GM23338 (cell line): ENCODE results near the gene ARHGAP10. TPM values are rescaled to one million over a fixed set of nuclear protein-coding genes. Genes with fewer than 3 reads are reported as not detected.

Source experiments
- ATAC-seq: fragments of 200-7000 bp; cut with Tn5 transposase; 3 replicates; pipeline ENCODE4 v1.9.1; 2020
- DNase-seq: peaks from one replicate; pipeline ENCODE4 v3.0.0-alpha.2; 2015; ENCODE audit warnings: low spot score
- H2AFZ ChIP-seq: fragments of 200-600 bp; sonication (generic); 2 replicates; pipeline ENCODE4 v1.8.0; 2016; ENCODE audit warnings: antibody characterized with exemption, mild to moderate bottlenecking, moderate library complexity
- H3F3A ChIP-seq: fragments of 200-600 bp; sonication (generic); replicated peaks from 2 replicates; pipeline ENCODE4 v1.8.0; 2017; ENCODE audit warnings: antibody characterized with exemption, mixed run types, low read depth
- H3K27ac ChIP-seq: fragments of 200-600 bp; sonication (generic); 2 replicates; pipeline ENCODE4 v1.6.1; 2016; ENCODE audit warnings: low read depth
- H3K27me3 ChIP-seq: fragments of 200-600 bp; sonication (generic); 2 replicates; pipeline ENCODE4 v1.8.0; 2016; ENCODE audit warnings: mild to moderate bottlenecking, mixed run types, moderate library complexity; ENCODE audit not compliant: insufficient read depth
- H3K36me3 ChIP-seq: fragments of 200-600 bp; sonication (generic); 2 replicates; pipeline ENCODE4 v1.8.0; 2016; ENCODE audit warnings: mild to moderate bottlenecking; ENCODE audit not compliant: insufficient read depth
- H3K4me1 ChIP-seq: fragments of 200-600 bp; sonication (generic); 2 replicates; pipeline ENCODE4 v1.8.0; 2016; ENCODE audit warnings: mild to moderate bottlenecking, moderate library complexity; ENCODE audit not compliant: insufficient read depth
- H3K4me2 ChIP-seq: fragments of 200-600 bp; sonication (generic); 2 replicates; pipeline ENCODE4 v1.7.1; 2017; ENCODE audit warnings: mixed run types
- H3K4me3 ChIP-seq: fragments of 200-600 bp; sonication (generic); 2 replicates; pipeline ENCODE4 v1.6.1; 2016; ENCODE audit warnings: mixed run types
- H3K79me2 ChIP-seq: fragments of 200-600 bp; sonication (generic); replicated peaks from 2 replicates; pipeline ENCODE4 v1.8.0; 2017; ENCODE audit warnings: mild to moderate bottlenecking; ENCODE audit not compliant: insufficient read depth
- H3K9me2 ChIP-seq: fragments of 200-600 bp; sonication (generic); 2 replicates; pipeline ENCODE4 v1.8.0; 2017; ENCODE audit not compliant: insufficient read depth
- H4K20me1 ChIP-seq: fragments of 200-600 bp; sonication (generic); replicated peaks from 2 replicates; pipeline ENCODE4 v1.8.0; 2017; ENCODE audit warnings: mild to moderate bottlenecking; ENCODE audit not compliant: insufficient read depth
- H3K27ac Mint-ChIP-seq: 2 replicates; pipeline ENCODE4 v1.8.0; 2020; ENCODE audit warnings: inconsistent platforms, mild to moderate bottlenecking, moderate library complexity, mixed read lengths
- H3K27me3 Mint-ChIP-seq: 3 replicates; pipeline ENCODE4 v1.8.0; 2022; ENCODE audit warnings: low read depth, mild to moderate bottlenecking, moderate library complexity, mixed read lengths, inconsistent platforms; ENCODE audit not compliant: insufficient read depth, poor library complexity
- H3K36me3 Mint-ChIP-seq: 3 replicates; pipeline ENCODE4 v1.8.0; 2021; ENCODE audit warnings: low read depth, mild to moderate bottlenecking, inconsistent platforms, moderate library complexity, mixed read lengths
- H3K4me1 Mint-ChIP-seq: 3 replicates; pipeline ENCODE4 v1.8.0; 2020; ENCODE audit warnings: mild to moderate bottlenecking, inconsistent platforms, mixed read lengths
- H3K4me3 Mint-ChIP-seq: 3 replicates; pipeline ENCODE4 v1.8.0; 2021; ENCODE audit warnings: moderate library complexity, mild to moderate bottlenecking, inconsistent platforms, mixed read lengths
- H3K9me3 Mint-ChIP-seq: 3 replicates; pipeline ENCODE4 v1.8.0; 2020; ENCODE audit warnings: moderate library complexity, mild to moderate bottlenecking, inconsistent platforms, mixed read lengths
- CREB1 ChIP-seq: fragments of 250-450 bp; sonication (Bioruptor Pico); IDR thresholded peaks from 2 replicates; pipeline ENCODE4 v1.5.0; 2020; ENCODE audit warnings: low read depth, mild to moderate bottlenecking, moderate library complexity
- CTCF ChIP-seq, 2 experiments: fragments of 200-600 bp in 1 of 2; sonication (generic) in 1 of 2; conservative IDR thresholded peaks; 2 replicates each; pipeline versions ENCODE4 v1.5.1 to v1.6.1; 2016 to 2017; ENCODE audit warnings: antibody characterized with exemption in 2 of 2, low read depth in 2 of 2, mild to moderate bottlenecking in 2 of 2, moderate library complexity in 1 of 2
- ETS1 ChIP-seq: IDR thresholded peaks from 2 replicates; pipeline ENCODE4 v1.6.1; 2016; ENCODE audit warnings: antibody characterized with exemption
- EZH2 ChIP-seq: fragments of 200-600 bp; sonication (generic); IDR thresholded peaks from one replicate; pipeline ENCODE4 v1.8.0; 2017; ENCODE audit warnings: antibody characterized with exemption, mild to moderate bottlenecking, low read depth; ENCODE audit not compliant: unreplicated experiment
- EZH2phosphoT487 ChIP-seq: fragments of 200-600 bp; sonication (generic); IDR thresholded peaks from one replicate; pipeline ENCODE4 v1.8.1; 2018; ENCODE audit warnings: antibody characterized with exemption; ENCODE audit not compliant: unreplicated experiment
- JUNB ChIP-seq: IDR thresholded peaks from one replicate; pipeline ENCODE4 v1.6.1; 2016; ENCODE audit warnings: antibody characterized with exemption; ENCODE audit not compliant: unreplicated experiment
- NANOG ChIP-seq: IDR thresholded peaks from 2 replicates; pipeline ENCODE4 v1.6.1; 2016; ENCODE audit warnings: antibody characterized with exemption, borderline replicate concordance
- POLR2AphosphoS5 ChIP-seq: IDR thresholded peaks from 2 replicates; pipeline ENCODE4 v1.6.1; 2016; ENCODE audit warnings: antibody characterized with exemption, low read depth
- REST ChIP-seq: IDR thresholded peaks from one replicate; pipeline ENCODE4 v1.6.1; 2018; ENCODE audit warnings: antibody characterized with exemption; ENCODE audit not compliant: unreplicated experiment
- STAT1 ChIP-seq: IDR thresholded peaks from one replicate; pipeline ENCODE4 v1.6.1; 2016; ENCODE audit warnings: antibody characterized with exemption; ENCODE audit not compliant: unreplicated experiment
- ZNF114 ChIP-seq: fragments of 250-450 bp; sonication (Bioruptor Pico); IDR thresholded peaks from 2 replicates; pipeline ENCODE4 v1.5.0; 2020; ENCODE audit warnings: mild to moderate bottlenecking, moderate library complexity
- ZNF331 ChIP-seq: fragments of 250-450 bp; sonication (Bioruptor Pico); IDR thresholded peaks from 2 replicates; pipeline ENCODE4 v1.5.0; 2020; ENCODE audit warnings: low read depth, mild to moderate bottlenecking, moderate library complexity
- ZNF462 ChIP-seq: fragments of 250-450 bp; sonication (Bioruptor Pico); IDR thresholded peaks from 2 replicates; pipeline ENCODE4 v1.5.0; 2020; ENCODE audit warnings: mild to moderate bottlenecking, moderate library complexity
- polyA plus RNA-seq: library from polyadenylated mRNA; unstranded; fragments of >200 nt; fragmentation: Nextera tagmentation; extraction: Ambion mirVana; gene quantifications from 2 replicates; pipeline ENCODE4 v1.2.1, GENCODE V29; 2016
- total RNA-seq: library from RNA; depleted of rRNA; stranded (reverse); fragments of >200 nt; shearing (Covaris generic); gene quantifications from 2 replicates; pipeline ENCODE4 v1.2.3, GENCODE V29; 2014

The ARHGAP10 gene
- total and polyA plus RNA-seq, 2 experiments from 2014 or later = 5.1 to 6.3 TPM

- H2AFZ ChIP-seq = no peak overlapping the region
- no peaks in the 10 kb centered on the region for H3K79me2 ChIP-seq
- H4K20me1 ChIP-seq = no peaks in the 10 kb centered on the region
- no peaks in the 10 kb centered on the region; the same call in 1 of the 2 replicates for H3K9me2 ChIP-seq
- H3K4me1 ChIP-seq = no peaks in the 10 kb centered on the region
- H3K27ac ChIP-seq = no peak overlapping the region
- peaks cover 3% of the 10 kb centered on the region for H3K27me3 Mint-ChIP-seq
- no peaks in the 10 kb centered on the region for H3K4me1 Mint-ChIP-seq
- H3K36me3 ChIP-seq = no peaks in the 10 kb centered on the region
- no peak overlapping the region for H3K4me3 Mint-ChIP-seq
- H3K27ac Mint-ChIP-seq = no peak overlapping the region
- no peak for TF ChIP-seq JUNB
- TF ChIP-seq ETS1 = no peak
- TF ChIP-seq ZNF331 (CRISPR knock-in tag) = no peak
- TF ChIP-seq NANOG = no peak
- no peak for TF ChIP-seq ZNF114 (CRISPR knock-in tag)
- TF ChIP-seq CREB1 (CRISPR knock-in tag) = no peak
- no peak for TF ChIP-seq EZH2phosphoT487
- no peak for TF ChIP-seq STAT1
- no peak for TF ChIP-seq POLR2AphosphoS5
- TF ChIP-seq REST = no peak
- no peak for TF ChIP-seq CTCF (conservative IDR thresholded peaks at IDR 0.05; ENCODE audit: low read depth in 2 of 2)
- no peak for TF ChIP-seq ZNF462 (CRISPR knock-in tag)
- TF ChIP-seq EZH2 = no peak
- no peak overlapping the region for H3K4me3 ChIP-seq
- H3K36me3 Mint-ChIP-seq = peaks cover 15% of the 10 kb centered on the region
- no peak overlapping the region for H3K4me2 ChIP-seq
- H3K9me3 Mint-ChIP-seq = peaks cover 7% of the 10 kb centered on the region
- no peaks in the 10 kb centered on the region for H3K27me3 ChIP-seq
- H3F3A ChIP-seq = no peaks in the 10 kb centered on the region
- no peak for ATAC-seq
- no peak for DNase-seq
Observed at GRCh38 chr4:147884536-147884935, 152.6 kb downstream of the ARHGAP10 start.
